H7 (cell line): ENCODE data around the gene CHAF1B. TPM values are rescaled to one million over a fixed set of nuclear protein-coding genes. Genes with fewer than 3 reads are reported as not detected.

ENCODE experiments used
- DNase-seq: peaks from one replicate; pipeline ENCODE4 v3.0.0; 2012
- H3K27me3 ChIP-seq: 2 replicates; pipeline ENCODE4 v1.6.0; 2011; ENCODE audit warnings: mild to moderate bottlenecking, low read length; ENCODE audit not compliant: control insufficient read depth, insufficient read depth
- H3K36me3 ChIP-seq: replicated peaks from 2 replicates; pipeline ENCODE4 v1.5.1; 2011; ENCODE audit warnings: low read length; ENCODE audit not compliant: control insufficient read depth, insufficient read depth
- H3K4me3 ChIP-seq: 2 replicates; pipeline ENCODE4 v1.5.1; 2011; ENCODE audit warnings: low read depth, mild to moderate bottlenecking, control low read depth, low read length, moderate library complexity; ENCODE audit not compliant: insufficient read depth
- total RNA-seq: library from RNA; depleted of rRNA; stranded (reverse); fragments of >200 nt; shearing (Covaris generic); gene quantifications from 2 replicates; pipeline ENCODE4 v1.2.3, GENCODE V29; 2014

Gene CHAF1B
- total RNA-seq, 1 experiment from 2014 or later = 13.9 TPM

DNA sequence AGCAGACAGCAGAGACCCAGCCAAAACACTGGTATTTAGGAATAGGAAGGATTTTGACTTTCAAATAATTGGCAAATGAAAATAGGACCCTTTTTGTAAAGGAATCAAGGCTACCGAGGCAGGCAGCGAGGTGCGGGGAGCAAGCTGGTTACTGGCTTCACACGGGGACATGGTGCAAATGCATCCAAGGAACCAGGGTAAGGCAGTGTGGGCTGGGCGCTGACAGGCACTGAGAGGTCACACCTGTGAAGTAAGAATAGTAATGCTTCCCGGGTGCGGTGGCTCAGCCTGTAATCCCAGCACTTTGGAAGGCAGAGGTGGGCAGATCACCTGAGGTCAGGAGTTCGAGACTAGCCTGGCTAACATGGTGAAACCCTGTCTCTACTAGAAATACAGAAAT is 15.5 kb downstream of the CHAF1B start:
- no peak for DNase-seq
- no peaks in the 10 kb centered on the region for H3K27me3 ChIP-seq
- H3K36me3 ChIP-seq = peaks cover 10% of the 10 kb centered on the region
- no peak overlapping the region for H3K4me3 ChIP-seq

DNA sequence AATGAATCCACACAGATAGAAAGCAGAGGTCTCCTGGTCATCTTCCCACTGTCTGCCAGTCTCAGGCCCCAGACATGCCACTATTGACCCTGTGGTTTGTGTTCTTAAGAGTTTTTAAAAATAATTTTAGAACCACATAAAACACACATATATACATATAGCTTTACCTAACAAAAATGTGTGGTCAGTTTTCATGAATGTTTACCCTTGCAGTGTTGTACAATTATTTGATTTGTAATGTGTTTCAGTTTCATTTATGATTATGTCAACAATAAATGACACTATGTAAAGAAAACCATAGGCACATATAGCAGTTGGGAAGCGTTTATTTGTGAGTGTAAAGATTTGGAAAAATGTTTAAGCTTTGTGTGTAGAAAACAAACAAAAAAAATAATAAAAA is 17.1 kb downstream of the CHAF1B start:
- Histone ChIP-seq H3K36me3 (peaks cover 11% of the 10 kb centered on the region), H3K4me3 (no peak overlapping the region), H3K27me3 (no peaks in the 10 kb centered on the region)
- no peak for DNase-seq

DNA sequence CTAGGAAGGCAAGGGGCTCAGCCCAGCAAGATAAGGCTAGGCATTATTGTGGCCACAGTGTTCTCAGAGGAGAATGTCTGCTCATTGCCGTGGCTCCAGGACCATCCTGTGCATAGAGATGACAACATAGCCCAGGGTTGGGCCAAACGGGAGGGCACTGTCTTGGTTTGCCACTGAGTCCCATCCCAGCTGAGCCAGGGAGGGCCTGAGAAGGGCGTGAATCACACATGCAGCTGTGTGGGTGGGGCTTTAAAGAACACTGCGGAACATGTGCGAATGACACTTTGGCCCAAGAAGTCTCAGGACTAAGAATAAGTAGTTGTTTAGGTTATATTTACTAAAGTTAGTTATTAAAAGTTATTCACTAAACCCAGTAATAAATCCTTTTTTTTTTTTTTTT is 18.5 kb downstream of the CHAF1B start:
- Histone ChIP-seq H3K4me3 (no peak overlapping the region), H3K27me3 (no peaks in the 10 kb centered on the region), H3K36me3 (peaks cover 13% of the 10 kb centered on the region)
- no peak for DNase-seq

DNA sequence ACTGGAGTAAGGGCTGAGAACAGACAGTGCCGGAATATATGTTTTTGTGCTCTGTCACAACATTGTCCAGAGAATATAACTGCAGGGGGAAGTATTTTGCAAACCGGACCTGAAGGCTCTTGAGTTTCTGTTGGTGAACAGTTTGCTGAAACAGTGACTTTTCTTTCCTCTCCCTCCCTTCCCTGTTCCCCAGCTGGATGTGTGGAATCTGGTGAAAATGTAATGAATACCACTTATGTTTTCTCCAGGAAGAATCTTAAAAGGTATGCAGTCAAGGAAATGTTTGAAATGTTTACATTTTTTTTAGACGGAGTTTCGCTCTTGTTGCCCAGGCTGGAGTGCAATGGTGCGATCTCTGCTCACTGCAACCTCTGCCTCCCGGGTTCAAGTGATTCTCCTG is 23.4 kb downstream of the CHAF1B start:
- peaks cover 12% of the 10 kb centered on the region for H3K36me3 ChIP-seq
- no peak overlapping the region for H3K4me3 ChIP-seq
- no peak for DNase-seq
- H3K27me3 ChIP-seq = no peaks in the 10 kb centered on the region

DNA sequence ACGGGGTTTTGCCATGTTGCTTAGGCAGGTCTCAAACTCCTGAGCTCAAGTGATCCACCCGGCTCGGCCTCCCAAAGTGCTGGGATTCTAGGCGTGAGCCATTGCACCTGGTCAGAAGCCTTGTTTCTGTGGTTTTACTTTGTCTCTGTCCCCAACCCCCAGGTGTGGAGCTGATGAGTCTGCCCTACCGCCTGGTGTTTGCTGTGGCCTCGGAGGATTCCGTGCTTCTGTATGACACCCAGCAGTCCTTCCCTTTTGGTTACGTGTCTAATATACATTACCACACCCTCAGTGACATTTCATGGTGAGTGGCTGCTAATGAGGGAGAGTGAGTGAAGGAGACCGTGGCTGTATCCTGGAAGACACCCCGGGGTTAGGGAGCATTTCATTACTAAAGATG is 26.1 kb downstream of the CHAF1B start:
- Histone ChIP-seq H3K4me3 (no peak overlapping the region), H3K36me3 (peaks cover 14% of the 10 kb centered on the region), H3K27me3 (no peaks in the 10 kb centered on the region)
- no peak for DNase-seq

DNA sequence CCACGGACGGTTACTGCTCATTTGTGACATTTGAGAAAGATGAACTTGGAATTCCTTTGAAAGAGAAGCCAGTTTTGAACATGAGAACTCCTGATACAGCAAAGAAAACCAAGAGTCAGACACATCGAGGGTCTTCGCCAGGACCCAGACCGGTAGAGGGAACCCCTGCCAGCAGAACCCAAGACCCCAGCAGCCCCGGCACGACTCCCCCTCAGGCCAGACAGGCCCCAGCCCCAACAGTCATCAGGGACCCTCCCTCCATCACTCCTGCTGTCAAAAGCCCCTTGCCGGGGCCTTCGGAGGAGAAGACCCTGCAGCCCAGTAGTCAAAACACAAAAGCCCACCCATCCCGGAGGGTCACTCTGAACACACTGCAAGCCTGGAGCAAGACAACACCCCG is 27.7 kb downstream of the CHAF1B start:
- no peaks in the 10 kb centered on the region for H3K27me3 ChIP-seq
- DNase-seq = no peak
- no peak overlapping the region for H3K4me3 ChIP-seq
- H3K36me3 ChIP-seq = peaks cover 12% of the 10 kb centered on the region

- DNase-seq = peak; percentile 52
- Histone ChIP-seq H3K4me3 (no peak overlapping the region), H3K27me3 (no peaks in the 10 kb centered on the region), H3K36me3 (peaks cover 9% of the 10 kb centered on the region)
Measured at GRCh38 chr21:36415375-36415774, 30.2 kb downstream of the CHAF1B start.

GRCh38 chr21:36419241-36419640 is 34.0 kb downstream of the CHAF1B start:
- H3K36me3 ChIP-seq = peaks cover 2% of the 10 kb centered on the region
- DNase-seq = no peak
- no peaks in the 10 kb centered on the region for H3K27me3 ChIP-seq
- no peak overlapping the region for H3K4me3 ChIP-seq

DNA sequence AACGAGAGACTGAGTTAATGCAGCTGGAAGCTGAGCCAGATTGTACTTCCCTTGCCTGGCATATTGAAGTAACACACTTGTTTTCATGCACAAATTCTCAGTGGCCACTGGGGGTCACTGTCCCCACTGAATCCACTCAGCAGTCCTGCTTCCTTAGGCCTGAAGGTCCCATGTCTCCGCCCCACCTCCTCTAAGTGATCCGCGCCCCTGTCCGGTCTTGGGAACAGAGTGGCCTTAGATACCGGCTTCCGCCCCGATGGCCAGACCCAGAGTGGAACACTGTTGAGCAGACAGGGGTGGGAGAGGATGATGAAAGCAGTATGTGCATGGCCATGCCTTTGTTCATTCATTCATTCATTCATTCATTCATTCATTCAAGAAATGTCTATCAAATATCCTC is 34.8 kb downstream of the CHAF1B start:
- DNase-seq = peak; percentile 92
- Histone ChIP-seq H3K36me3 (peaks cover 2% of the 10 kb centered on the region), H3K4me3 (no peak overlapping the region), H3K27me3 (no peaks in the 10 kb centered on the region)

- Histone ChIP-seq H3K36me3 (peaks cover 2% of the 10 kb centered on the region; the same call in 1 of the 2 replicates), H3K27me3 (no peaks in the 10 kb centered on the region), H3K4me3 (no peak overlapping the region)
- no peak for DNase-seq
Measured at GRCh38 chr21:36420571-36421339, 35.6 kb downstream of the CHAF1B start.

DNA sequence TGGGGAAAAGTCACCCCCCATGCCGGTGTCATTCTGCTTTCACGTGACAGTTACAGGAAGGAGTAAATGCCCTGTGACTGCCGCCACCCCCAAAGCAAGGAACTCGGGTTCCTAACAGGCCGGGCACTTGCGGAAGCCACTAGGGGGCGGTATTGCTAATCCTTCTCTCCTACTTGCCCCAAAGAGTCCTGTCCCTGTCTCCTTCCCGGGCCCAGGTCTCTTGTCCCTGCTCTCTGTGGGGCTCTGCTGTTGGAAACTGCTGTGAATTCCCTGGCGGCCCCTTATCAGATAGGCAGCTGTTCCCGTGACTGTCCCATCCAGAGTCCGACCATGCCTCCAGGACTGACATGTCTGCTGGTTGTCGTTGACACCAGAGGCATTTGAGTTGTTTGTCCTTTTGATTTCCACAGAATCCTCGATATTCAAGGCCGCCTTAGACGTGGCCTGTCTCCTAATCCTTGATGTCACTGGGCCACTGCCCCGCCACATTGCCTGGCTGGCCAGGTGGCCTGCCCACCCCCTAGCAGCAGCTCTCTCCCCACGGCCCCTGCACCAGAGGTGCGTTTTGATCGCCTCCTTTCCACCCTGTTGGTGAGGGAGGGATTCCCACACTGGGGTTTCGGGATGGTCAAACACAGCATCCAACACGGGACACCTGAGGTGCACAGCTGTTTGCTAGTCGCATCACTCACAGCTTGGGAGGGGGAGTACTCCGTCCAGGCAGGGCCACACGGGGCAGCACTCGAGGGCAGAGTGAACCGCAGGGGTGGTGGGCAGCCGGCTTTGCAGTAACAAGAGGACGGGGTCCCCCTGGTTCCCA is 37.3 kb downstream of the CHAF1B start:
- peak; percentile 92 for DNase-seq

GRCh38 chr21:36423771-36424433 is 38.7 kb downstream of the CHAF1B start:
- no peak overlapping the region for H3K4me3 ChIP-seq
- no peaks in the 10 kb centered on the region for H3K27me3 ChIP-seq
- no peaks in the 10 kb centered on the region for H3K36me3 ChIP-seq
- no peak for DNase-seq

More for the DNA sequence above, 37.3 kb downstream of the CHAF1B start:
- H3K27me3 ChIP-seq = no peaks in the 10 kb centered on the region
- H3K4me3 ChIP-seq = no peak overlapping the region
- H3K36me3 ChIP-seq = no peaks in the 10 kb centered on the region

- H3K36me3 ChIP-seq = no peaks in the 10 kb centered on the region
- no peaks in the 10 kb centered on the region for H3K27me3 ChIP-seq
- DNase-seq = peak; percentile 39
- no peak overlapping the region for H3K4me3 ChIP-seq
Measured at GRCh38 chr21:36424592-36424991, 39.4 kb downstream of the CHAF1B start.

DNA sequence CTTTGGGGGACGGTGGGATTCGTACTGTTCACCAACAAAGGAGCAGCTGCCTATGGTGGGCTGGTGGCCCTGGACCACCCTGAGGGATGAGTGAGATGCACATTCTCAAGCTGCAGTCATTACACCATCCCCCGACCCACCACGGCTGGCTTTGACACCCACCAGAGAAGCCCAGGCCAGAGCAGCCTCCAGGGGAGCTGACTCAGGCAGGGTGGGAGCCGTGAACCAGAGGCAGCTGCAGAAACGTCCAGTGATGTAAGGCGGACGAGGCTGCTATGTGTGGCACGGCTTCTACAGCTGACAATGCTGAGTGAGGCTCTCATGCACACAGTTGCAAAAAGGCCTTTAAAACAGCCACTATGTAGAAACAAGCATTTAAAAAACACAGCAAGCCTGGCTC is 40.1 kb downstream of the CHAF1B start:
- Histone ChIP-seq H3K27me3 (no peaks in the 10 kb centered on the region), H3K36me3 (no peaks in the 10 kb centered on the region), H3K4me3 (no peak overlapping the region)
- no peak for DNase-seq

- no peak for DNase-seq
- Histone ChIP-seq H3K36me3 (no peaks in the 10 kb centered on the region), H3K27me3 (no peaks in the 10 kb centered on the region), H3K4me3 (no peak overlapping the region)
Measured at GRCh38 chr21:36427502-36427901, 42.3 kb downstream of the CHAF1B start.
